HepG2 (cell line): Measurements from ENCODE around the gene KIF2C.

Source experiments
- IKZF1 ChIP-seq: fragments of 450-650 bp; IDR thresholded peaks from 2 replicates; pipeline ENCODE4 v1.7.1; 2016
- PCBP2 ChIP-seq: fragments of 200-400 bp; formaldehyde crosslinking; optimal IDR thresholded peaks from 2 replicates; pipeline ENCODE3; 2018; ENCODE audit warnings: low read length, low read depth; ENCODE audit not compliant: poor library complexity, severe bottlenecking
- TF ChIP-seq, protein P1 (sequence below): sonication (generic); formaldehyde crosslinking; IDR thresholded peaks from 2 replicates; pipeline ENCODE4 v1.5.1; 2020; ENCODE audit warnings: mild to moderate bottlenecking, missing genetic modification reagents, moderate library complexity
- TF ChIP-seq, protein P2 (sequence below): sonication (generic); formaldehyde crosslinking; IDR thresholded peaks from 2 replicates; pipeline ENCODE4 v1.8.1; 2023; ENCODE audit warnings: mild to moderate bottlenecking, missing genetic modification reagents
- TF ChIP-seq, protein P3 (sequence below): sonication (generic); formaldehyde crosslinking; IDR thresholded peaks from 2 replicates; pipeline ENCODE4 v1.5.0; 2020; ENCODE audit warnings: mild to moderate bottlenecking, missing genetic modification reagents, moderate library complexity

DNA sequence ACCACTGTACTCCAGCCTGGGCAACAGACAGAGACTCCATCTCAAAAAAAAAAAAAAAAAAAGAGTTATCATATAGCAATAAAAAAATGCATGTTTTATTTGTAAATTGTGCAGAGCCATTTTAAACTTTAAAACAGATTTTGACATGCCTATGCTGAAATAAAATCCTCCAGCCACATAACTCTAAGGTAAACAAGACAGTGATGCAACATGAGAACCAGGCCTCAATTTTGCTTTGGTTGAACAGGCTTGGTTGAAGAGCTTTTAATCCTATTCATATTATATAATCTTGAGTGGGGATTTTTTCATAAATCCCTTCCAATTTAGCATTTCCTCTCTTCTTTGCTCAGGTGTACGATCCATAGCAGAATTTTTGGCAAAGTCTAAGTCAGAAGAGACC is 39.1 kb upstream of the KIF2C start:
- TF ChIP-seq, protein P1, sequence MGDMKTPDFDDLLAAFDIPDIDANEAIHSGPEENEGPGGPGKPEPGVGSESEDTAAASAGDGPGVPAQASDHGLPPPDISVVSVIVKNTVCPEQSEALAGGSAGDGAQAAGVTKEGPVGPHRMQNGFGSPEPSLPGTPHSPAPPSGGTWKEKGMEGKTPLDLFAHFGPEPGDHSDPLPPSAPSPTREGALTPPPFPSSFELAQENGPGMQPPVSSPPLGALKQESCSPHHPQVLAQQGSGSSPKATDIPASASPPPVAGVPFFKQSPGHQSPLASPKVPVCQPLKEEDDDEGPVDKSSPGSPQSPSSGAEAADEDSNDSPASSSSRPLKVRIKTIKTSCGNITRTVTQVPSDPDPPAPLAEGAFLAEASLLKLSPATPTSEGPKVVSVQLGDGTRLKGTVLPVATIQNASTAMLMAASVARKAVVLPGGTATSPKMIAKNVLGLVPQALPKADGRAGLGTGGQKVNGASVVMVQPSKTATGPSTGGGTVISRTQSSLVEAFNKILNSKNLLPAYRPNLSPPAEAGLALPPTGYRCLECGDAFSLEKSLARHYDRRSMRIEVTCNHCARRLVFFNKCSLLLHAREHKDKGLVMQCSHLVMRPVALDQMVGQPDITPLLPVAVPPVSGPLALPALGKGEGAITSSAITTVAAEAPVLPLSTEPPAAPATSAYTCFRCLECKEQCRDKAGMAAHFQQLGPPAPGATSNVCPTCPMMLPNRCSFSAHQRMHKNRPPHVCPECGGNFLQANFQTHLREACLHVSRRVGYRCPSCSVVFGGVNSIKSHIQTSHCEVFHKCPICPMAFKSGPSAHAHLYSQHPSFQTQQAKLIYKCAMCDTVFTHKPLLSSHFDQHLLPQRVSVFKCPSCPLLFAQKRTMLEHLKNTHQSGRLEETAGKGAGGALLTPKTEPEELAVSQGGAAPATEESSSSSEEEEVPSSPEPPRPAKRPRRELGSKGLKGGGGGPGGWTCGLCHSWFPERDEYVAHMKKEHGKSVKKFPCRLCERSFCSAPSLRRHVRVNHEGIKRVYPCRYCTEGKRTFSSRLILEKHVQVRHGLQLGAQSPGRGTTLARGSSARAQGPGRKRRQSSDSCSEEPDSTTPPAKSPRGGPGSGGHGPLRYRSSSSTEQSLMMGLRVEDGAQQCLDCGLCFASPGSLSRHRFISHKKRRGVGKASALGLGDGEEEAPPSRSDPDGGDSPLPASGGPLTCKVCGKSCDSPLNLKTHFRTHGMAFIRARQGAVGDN (CRISPR knock-in tag), result no peak
- no peak for TF ChIP-seq IKZF1
- TF ChIP-seq, protein P2, sequence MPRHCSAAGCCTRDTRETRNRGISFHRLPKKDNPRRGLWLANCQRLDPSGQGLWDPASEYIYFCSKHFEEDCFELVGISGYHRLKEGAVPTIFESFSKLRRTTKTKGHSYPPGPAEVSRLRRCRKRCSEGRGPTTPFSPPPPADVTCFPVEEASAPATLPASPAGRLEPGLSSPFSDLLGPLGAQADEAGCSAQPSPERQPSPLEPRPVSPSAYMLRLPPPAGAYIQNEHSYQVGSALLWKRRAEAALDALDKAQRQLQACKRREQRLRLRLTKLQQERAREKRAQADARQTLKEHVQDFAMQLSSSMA (CRISPR knock-in tag), result no peak
- TF ChIP-seq PCBP2, result no peak
- TF ChIP-seq, protein P3, sequence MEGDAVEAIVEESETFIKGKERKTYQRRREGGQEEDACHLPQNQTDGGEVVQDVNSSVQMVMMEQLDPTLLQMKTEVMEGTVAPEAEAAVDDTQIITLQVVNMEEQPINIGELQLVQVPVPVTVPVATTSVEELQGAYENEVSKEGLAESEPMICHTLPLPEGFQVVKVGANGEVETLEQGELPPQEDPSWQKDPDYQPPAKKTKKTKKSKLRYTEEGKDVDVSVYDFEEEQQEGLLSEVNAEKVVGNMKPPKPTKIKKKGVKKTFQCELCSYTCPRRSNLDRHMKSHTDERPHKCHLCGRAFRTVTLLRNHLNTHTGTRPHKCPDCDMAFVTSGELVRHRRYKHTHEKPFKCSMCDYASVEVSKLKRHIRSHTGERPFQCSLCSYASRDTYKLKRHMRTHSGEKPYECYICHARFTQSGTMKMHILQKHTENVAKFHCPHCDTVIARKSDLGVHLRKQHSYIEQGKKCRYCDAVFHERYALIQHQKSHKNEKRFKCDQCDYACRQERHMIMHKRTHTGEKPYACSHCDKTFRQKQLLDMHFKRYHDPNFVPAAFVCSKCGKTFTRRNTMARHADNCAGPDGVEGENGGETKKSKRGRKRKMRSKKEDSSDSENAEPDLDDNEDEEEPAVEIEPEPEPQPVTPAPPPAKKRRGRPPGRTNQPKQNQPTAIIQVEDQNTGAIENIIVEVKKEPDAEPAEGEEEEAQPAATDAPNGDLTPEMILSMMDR (CRISPR knock-in tag), result no peak
